NCI-H226 (cell line): ENCODE measurements around the gene AFG1L.
"Not testable (repeated sequence)": the region's sequence is repeated elsewhere in the genome, so short reads cannot be mapped to it uniquely, and the experiment has no call there.

Experiments
- DNase-seq: peaks from one replicate; pipeline ENCODE4 v3.0.0-alpha.2; 2015

Gene AFG1L

GRCh38 chr6:108294727-108295625, at the start of gene AFG1L:
AFG1L (plus strand) TSS chr6:108295054; CDS start chr6:108295080, 26 bp downstream.
- peak; percentile 93 for DNase-seq

- DNase-seq: not testable (repeated sequence)
These were observed 49.8 kb upstream of the AFG1L start for GRCh38 chr6:108245095-108245494.

DNA sequence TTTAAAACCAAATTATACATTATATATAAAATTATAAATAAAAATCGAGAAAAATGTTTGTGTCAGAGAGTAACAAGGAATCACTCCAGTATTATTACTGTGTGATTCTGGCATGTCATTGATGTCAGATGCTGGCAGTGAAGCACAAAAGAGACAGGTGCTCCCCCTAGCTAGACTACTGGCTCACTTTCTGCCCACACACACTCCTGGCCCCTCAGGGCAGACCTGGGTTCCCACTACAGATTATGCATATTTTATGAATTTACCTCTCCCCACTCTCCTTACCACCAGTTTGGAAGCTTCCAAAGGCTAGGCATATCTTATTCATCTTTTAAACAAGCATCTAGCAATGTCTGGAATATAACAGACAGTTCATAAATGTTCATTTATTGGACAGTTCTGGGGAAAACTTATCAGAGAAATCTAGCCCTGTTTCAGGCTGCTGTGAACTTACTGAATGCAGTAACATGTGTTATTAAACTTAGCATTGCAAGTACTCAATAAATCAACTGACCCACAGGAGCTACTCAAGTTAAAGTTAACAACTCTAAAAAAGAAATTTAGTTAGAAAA, 46.8 kb upstream of the AFG1L start:
- DNase-seq: no peak

DNA sequence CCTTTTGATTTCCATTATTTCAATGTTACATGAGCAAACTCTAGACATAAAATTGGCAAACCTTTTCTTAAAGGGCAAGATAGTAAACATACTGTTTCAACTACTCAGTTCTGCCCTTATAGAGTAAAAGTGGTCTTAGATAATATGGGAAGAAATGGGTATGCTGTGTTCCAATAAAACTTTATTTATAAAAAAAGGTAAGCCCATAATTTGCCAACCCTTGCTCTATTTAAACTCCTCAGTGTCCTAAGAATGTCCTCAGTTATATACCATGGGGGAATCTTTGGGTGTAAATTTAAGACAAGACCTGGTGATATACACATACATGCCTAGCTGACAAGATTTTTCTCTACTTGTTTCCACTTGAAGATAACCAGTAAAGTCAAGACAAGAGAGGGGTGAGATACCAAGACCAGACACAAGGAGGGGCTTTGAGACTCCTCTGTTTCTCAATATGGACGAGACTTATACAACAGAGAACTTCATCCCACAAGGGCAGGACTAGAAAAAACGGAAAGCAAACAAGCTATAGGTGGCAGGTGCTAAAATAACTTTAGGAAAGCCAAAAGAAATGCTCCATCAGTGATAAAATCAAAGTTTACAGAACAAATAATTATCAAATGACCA, 44.5 kb upstream of the AFG1L start:
- DNase-seq: no peak

DNA sequence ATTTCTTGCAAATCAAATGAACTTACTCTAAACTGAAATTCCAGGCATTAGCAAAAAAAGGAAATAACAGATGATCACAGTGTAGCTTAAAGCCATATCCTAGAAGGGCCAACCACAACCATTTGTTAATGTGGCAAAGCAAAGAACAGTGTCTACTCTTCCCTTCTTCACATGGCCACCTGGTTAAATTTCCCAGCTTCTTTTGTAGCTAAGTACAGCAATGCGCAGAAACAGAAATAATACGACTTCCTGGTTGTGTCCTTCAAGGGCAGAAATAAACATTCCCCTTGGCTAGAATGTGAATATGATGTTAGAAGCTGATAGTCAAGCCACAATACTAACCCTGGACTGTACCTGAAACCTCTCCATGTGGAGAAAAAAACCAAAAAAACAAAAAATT, 43.6 kb upstream of the AFG1L start:
- no peak for DNase-seq

- no peak for DNase-seq
These were observed 42.8 kb upstream of the AFG1L start for GRCh38 chr6:108252055-108252454.

DNA sequence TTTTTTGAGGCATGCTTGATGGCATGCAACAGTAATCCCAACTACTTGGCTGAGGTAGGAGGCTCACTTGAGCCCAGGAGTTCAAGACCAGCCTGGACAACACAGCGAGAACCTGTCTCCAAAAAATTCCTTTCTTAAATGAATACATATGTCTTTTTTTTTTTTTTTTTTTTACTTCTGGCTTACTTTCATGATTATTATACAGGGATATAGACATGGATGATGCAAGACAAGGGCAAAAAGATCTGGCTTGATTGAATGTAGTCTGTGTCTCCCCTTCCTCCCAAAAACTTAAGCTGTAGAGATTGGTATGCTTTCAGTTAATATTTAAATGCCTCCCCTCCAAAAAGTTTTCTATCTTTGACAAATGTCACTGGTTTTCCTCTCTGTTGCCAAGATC, 41.6 kb upstream of the AFG1L start:
- no peak for DNase-seq

DNA sequence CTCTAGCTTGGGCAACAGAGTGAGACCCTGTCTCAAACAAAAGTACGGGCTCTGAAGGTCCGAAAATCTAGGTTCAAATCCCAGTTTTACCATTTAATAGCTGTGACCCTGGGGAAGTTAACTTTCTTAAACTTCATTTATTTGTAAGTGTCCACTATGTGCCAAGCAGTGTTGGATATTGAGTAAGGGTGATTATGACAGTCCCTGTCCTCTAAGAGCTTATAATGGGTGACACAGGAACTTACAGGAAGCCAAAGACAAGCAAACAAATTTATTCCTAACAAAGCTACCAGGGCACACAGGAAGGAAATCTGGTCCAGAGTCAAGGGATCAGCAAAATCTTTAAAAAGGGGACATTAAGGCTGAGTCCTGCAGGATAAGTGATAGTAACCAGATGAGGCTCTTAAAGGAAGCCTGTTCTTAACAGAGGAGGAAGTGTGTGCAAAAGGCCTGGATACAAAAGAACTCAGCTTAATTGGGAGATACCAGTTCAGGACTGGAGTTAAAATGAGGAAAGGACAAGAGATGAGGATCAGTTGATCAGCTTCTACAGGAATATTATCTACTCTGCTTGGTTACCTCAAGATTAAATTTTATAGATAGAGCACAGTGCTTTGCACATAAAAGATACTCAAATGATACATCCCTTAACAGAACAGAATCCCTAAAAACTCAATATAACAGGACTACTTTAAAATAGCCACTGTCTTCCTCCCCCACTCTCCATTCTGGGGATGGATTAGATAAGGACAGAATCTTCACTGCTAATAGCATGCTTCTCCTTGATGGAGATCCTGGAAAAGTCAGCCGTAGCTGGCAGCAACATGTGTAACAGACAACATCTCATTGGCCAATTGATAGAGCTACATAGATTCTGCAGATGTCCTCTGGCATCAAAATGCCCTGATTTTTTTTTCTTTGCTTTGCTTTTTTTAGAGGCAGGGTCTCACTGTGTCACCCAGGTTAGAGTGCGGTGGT, 40.1 kb upstream of the AFG1L start:
- DNase-seq: no peak

DNA sequence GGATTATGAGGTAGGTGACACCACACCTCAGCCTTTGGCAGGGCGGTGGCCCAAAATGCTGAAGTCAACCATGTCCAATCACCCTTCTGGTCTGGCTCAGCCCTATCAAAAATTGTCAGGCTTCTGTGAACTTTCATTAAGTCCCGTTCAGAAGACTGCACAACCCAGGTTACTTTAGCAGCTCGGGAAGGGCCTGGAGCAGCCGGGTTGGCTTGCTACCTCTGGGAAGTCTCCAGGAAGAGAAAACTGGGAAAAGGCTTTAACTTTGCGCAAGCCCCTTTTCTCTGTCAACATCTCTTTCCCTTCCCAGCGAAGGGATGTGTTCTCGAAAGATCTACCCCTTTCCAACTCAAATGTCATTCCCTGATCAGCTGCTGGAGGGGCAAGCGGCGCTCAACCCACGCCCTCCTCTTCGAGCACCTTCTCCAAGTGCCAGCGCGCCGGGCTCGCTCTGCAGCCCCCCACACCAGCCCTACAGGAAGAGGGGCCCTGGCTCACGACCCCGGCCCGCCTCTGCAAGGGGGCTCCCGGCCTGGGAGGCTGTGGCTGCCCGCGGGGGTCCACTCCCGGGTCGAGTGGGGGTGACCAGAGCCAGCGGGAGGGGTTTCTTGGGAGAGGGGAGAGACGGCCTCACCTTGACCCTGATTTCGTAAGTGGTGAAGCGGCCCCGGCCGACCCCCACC, 34.6 kb upstream of the AFG1L start:
- DNase-seq: peak; percentile 39

DNA sequence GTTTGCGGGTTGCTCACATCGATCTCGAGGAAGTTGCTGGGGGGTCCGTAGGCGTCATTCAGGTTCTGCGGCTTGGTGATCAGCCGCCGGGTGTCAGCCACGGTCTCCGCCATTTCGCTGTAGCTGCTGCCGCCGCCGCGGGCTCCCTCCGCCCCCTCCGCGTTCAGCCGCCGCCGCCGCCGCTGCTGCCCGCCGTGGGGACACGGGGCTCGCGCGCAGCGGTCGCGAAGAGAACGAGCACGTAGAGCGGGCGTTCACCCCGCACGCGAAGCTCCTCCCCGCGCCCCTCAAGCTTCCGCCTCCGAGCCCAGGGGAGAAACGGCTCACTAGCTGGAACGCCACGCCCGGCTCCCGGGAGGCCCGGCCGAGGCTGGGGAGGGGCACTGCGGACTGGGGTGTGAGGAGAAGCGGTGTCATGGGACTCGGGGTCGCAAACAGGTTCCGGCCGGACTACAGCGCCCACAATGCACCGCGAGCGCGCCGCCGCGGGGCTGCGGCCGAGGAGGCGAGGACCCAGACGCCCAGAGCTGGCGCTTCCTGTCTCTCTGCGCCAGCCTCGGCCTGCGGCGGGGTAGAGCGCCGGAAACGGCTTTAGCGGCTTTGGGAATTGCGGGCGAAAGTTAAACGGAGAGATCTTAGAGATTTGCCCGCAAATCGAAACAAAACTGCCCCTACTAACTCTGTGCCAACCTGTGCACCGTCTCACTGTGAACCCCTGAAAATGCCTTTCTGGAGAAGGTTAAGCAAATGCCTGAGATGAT, 33.9 kb upstream of the AFG1L start, which contains the start of gene SNX3:
Gene SNX3, minus strand, starts transcription at position 232 of the 761 bp plus-strand sequence. Its CDS starts 119 bp downstream, at position 113.
- peak; percentile 99 for DNase-seq

DNA sequence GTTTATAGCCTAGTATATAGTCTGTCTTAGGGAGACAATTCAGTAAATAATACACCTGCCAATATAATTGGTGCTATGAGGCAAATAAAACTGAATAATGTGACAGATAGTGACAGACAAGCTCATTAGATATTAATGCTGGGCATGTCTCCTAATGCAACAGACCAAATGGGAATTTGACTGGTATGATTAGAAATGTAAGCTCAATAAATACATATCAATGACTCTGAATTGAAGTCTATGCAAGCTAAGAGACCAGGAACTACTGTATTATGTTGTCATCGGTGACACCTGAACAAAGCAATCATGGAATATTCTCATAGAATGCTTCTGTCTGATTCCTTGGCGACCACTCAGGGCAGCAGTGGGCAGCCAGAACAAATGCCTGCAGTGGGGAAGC, 31.5 kb upstream of the AFG1L start:
- no peak for DNase-seq

DNA sequence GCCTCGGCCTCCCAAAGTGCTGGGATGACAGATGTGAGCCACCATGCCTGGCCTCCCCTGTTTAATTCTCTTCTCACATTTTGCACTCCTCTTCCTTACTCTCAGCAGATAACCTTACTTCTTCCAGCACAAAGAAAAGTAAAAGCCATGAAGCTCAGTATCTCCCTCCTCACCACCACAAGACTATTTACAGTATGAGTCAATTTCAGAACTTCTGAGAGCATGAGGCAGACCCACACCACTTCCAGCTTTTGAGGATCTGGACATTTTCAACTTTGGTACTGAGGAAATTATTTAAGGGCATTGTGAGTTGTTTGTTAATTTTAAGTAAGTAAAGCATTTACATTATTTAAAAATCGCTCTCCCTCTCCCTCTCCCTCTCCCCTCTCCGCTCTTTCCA, 26.0 kb upstream of the AFG1L start:
- peak; percentile 10 for DNase-seq

- not testable (repeated sequence) for DNase-seq
These were observed 24.9 kb upstream of the AFG1L start for GRCh38 chr6:108269955-108270354.

GRCh38 chr6:108274546-108274945, 20.3 kb upstream of the AFG1L start:
- DNase-seq: no peak

DNA sequence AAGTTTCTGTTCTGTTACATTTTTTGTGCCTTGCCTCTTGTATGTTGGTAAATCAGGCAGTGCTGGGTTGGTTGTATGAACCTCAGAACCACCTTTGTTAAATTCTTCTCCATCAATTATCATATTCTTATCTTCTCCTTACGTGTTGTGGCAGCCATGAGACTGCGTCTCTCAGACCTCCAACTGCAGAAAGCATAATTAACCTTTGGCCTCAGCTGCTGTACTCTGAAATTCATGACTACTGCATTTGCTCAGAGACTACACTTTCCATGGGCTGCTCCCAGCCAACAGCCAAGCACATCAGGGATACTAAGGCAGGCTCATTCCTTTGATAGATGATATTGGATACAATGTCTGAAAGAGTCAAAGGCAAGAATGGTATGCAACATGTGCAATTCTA, 18.9 kb upstream of the AFG1L start:
- DNase-seq: no peak

GRCh38 chr6:108277295-108277694, 17.6 kb upstream of the AFG1L start:
- no peak for DNase-seq

DNA sequence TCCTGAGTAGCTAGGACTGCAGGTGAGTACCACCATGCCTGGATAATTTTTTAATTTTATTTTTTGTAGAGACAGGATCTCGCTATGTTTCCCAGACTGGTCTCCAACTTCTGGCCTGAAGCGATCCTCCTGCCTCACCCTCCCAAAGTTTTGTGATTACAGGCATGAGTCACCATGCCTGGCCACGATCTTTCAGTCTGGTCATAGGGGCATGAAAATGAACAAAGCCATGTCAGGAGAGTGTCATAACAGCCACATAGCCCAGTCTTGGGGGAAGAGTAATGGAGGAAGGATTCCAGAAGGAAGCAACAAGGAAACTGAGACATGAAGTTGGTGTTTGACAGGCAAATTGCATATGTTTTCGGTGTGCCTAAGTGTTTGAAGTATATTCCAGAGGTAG, 17.0 kb upstream of the AFG1L start:
- DNase-seq: no peak

- no peak for DNase-seq
These were observed 9.5 kb upstream of the AFG1L start for GRCh38 chr6:108285381-108285780.

- DNase-seq: no peak
These were observed 8.5 kb upstream of the AFG1L start for GRCh38 chr6:108286366-108286765.

GRCh38 chr6:108287373-108287772, 7.5 kb upstream of the AFG1L start:
- DNase-seq: no peak

DNA sequence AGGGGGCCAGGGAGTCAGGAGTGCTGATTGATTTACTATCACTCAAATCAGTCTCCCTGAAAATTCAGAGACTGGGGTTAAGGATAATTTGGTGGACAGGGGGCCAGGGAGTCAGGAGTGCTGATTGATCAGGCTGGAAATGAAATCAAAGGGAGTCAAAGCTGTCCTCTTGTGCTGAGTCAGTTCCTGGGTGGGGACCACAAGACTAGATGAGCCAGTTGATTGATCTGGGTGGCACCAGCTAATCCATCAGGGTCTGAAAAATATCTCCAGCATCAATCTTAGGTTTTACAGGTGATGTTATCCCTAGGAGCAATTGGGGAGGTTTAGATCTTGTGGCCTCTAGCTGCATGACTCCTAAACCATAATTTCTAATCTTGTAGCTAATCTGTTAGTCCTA, 6.1 kb upstream of the AFG1L start:
- no peak for DNase-seq
